ENCODE measurements around the gene MUC5B.

- TF ChIP-seq EZH2 (IDR thresholded peaks at IDR 0.05; ENCODE audit: borderline replicate concordance, low read depth, low read length, poor library complexity, severe bottlenecking), result no peak
- TF ChIP-seq, protein P1, sequence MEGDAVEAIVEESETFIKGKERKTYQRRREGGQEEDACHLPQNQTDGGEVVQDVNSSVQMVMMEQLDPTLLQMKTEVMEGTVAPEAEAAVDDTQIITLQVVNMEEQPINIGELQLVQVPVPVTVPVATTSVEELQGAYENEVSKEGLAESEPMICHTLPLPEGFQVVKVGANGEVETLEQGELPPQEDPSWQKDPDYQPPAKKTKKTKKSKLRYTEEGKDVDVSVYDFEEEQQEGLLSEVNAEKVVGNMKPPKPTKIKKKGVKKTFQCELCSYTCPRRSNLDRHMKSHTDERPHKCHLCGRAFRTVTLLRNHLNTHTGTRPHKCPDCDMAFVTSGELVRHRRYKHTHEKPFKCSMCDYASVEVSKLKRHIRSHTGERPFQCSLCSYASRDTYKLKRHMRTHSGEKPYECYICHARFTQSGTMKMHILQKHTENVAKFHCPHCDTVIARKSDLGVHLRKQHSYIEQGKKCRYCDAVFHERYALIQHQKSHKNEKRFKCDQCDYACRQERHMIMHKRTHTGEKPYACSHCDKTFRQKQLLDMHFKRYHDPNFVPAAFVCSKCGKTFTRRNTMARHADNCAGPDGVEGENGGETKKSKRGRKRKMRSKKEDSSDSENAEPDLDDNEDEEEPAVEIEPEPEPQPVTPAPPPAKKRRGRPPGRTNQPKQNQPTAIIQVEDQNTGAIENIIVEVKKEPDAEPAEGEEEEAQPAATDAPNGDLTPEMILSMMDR (conservative IDR thresholded peaks at IDR 0.05; ENCODE audit: low read depth, low read length), result no peak
Measured at GRCh38 chr11:1254733-1255132, 31.9 kb downstream of the MUC5B start.
